RCC 7860 (cell line): ENCODE measurements around the gene USP32.
A peak's percentile ranks its signal among the peaks of the same experiment; 100 is the strongest.
"Not testable (repeated sequence)": the region's sequence is repeated elsewhere in the genome, so short reads cannot be mapped to it uniquely, and the experiment has no call there.

Experiments used
- DNase-seq: peaks from one replicate; pipeline ENCODE4 v3.0.0-alpha.2; 2015; ENCODE audit warnings: low spot score
- FAIRE-seq: peaks from 2 replicates; lab custom pipeline; 2012; peaks lifted over from hg19 to GRCh38; lab: Jason Lieb, UNC

The USP32 gene

GRCh38 chr17:60392042-60392844 lies at the start of gene USP32:
Gene USP32, minus strand, starts transcription at chr17:60392133. Its CDS starts 194 bp downstream, at chr17:60391939.
- FAIRE-seq: peak; percentile 16

GRCh38 chr17:60439501-60439900 lies 47.6 kb upstream of the USP32 start:
- FAIRE-seq (no peak), DNase-seq (no peak)

More at GRCh38 chr17:60392042-60392844, at the start of gene USP32:
- DNase-seq: peak; percentile 94

GRCh38 chr17:60436676-60437075 lies 44.7 kb upstream of the USP32 start:
- FAIRE-seq (no peak), DNase-seq (no peak)

- DNase-seq: peak; percentile 69
- FAIRE-seq: peak; percentile 61
Measured at GRCh38 chr17:60435244-60436167, 43.6 kb upstream of the USP32 start.

GRCh38 chr17:60433021-60433997 lies 41.4 kb upstream of the USP32 start:
- FAIRE-seq, DNase-seq: not testable (repeated sequence)

- not testable (repeated sequence) for FAIRE-seq, DNase-seq
Measured at GRCh38 chr17:60430561-60430960, 38.6 kb upstream of the USP32 start.

- not testable (repeated sequence) for FAIRE-seq, DNase-seq
Measured at GRCh38 chr17:60428491-60428890, 36.6 kb upstream of the USP32 start.

GRCh38 chr17:60426596-60426995 lies 34.7 kb upstream of the USP32 start:
- DNase-seq (no peak), FAIRE-seq (no peak)

- FAIRE-seq: no peak
Measured at GRCh38 chr17:60425626-60426025, 33.7 kb upstream of the USP32 start.

GRCh38 chr17:60423865-60424264 lies 31.9 kb upstream of the USP32 start:
- FAIRE-seq (no peak), DNase-seq (no peak)

More at GRCh38 chr17:60425626-60426025, 33.7 kb upstream of the USP32 start:
- DNase-seq: no peak

- FAIRE-seq (no peak), DNase-seq (no peak)
Measured at GRCh38 chr17:60422162-60422665, 30.3 kb upstream of the USP32 start, which contains the start of gene CHCT1. Gene CHCT1, plus strand, starts transcription at chr17:60422489. Its CDS starts 104 bp downstream, at chr17:60422593.

GRCh38 chr17:60421273-60422161 lies 29.6 kb upstream of the USP32 start:
- DNase-seq: peak; percentile 24
- no peak for FAIRE-seq

GRCh38 chr17:60419875-60420274 lies 27.9 kb upstream of the USP32 start:
- DNase-seq, FAIRE-seq: not testable (repeated sequence)

GRCh38 chr17:60419003-60419402 lies 27.1 kb upstream of the USP32 start:
- not testable (repeated sequence) for FAIRE-seq, DNase-seq

- FAIRE-seq (no peak), DNase-seq (no peak)
Measured at GRCh38 chr17:60416368-60416925, 24.5 kb upstream of the USP32 start.

- DNase-seq (no peak), FAIRE-seq (no peak)
Measured at GRCh38 chr17:60415146-60415545, 23.2 kb upstream of the USP32 start.

GRCh38 chr17:60412701-60413100 lies 20.8 kb upstream of the USP32 start:
- no peak for DNase-seq
- FAIRE-seq: no peak

- DNase-seq (no peak), FAIRE-seq (no peak)
Measured at GRCh38 chr17:60410001-60410400, 18.1 kb upstream of the USP32 start.

- DNase-seq (no peak), FAIRE-seq (no peak)
Measured at GRCh38 chr17:60406887-60407286, 15.0 kb upstream of the USP32 start.
